Mammary epithelial cell (primary cell): ENCODE results near the gene NBPF6.

Source experiments
- EZH2 ChIP-seq: IDR thresholded peaks from 2 replicates; pipeline ENCODE4 v1.6.1; 2012; ENCODE audit warnings: low read length, inconsistent platforms, borderline replicate concordance
- TF ChIP-seq, protein P1 (sequence below), 2 donors: IDR thresholded peaks in 1 of 2; conservative IDR thresholded peaks in 1 of 2; 2 replicates each; pipeline ENCODE4 v1.5.1; 2011 to 2012; ENCODE audit warnings: inconsistent platforms in 2 of 2, low read length in 2 of 2, mild to moderate bottlenecking in 2 of 2, control low read depth in 1 of 2, low read depth in 1 of 2; ENCODE audit not compliant: insufficient read depth in 1 of 2; ENCODE audit errors: extremely low read depth in 1 of 2

DNA sequence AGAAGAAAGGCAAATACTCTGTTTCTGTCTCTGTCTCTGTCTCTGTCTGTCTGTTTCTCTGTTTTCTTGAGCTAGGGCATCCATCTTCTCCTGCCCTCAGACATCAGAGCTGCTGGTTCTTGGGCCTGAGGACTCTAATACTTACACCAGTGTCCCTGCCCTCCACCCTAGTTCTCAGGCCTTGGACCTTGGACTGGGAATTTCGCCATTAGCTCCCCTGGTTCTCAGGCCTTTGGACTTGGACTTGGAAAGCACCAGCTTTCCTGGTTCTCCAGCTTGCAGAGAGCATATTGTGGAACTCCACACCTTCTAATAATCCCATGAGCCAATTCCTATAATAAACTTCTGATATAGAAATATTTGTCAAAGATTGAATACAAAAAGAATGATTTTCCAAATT lies 32.6 kb downstream of the NBPF6 start:
- TF ChIP-seq, protein P1, sequence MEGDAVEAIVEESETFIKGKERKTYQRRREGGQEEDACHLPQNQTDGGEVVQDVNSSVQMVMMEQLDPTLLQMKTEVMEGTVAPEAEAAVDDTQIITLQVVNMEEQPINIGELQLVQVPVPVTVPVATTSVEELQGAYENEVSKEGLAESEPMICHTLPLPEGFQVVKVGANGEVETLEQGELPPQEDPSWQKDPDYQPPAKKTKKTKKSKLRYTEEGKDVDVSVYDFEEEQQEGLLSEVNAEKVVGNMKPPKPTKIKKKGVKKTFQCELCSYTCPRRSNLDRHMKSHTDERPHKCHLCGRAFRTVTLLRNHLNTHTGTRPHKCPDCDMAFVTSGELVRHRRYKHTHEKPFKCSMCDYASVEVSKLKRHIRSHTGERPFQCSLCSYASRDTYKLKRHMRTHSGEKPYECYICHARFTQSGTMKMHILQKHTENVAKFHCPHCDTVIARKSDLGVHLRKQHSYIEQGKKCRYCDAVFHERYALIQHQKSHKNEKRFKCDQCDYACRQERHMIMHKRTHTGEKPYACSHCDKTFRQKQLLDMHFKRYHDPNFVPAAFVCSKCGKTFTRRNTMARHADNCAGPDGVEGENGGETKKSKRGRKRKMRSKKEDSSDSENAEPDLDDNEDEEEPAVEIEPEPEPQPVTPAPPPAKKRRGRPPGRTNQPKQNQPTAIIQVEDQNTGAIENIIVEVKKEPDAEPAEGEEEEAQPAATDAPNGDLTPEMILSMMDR (conservative IDR thresholded peaks at IDR 0.05 in 1 of 2, IDR thresholded peaks at IDR 0.05 in 1 of 2; ENCODE audit: extremely low read depth in 1 of 2, insufficient read depth in 1 of 2, low read depth in 1 of 2, low read length in 2 of 2): no peak
- TF ChIP-seq EZH2: no peak
